ENCODE results near the gene MAGI2. TPM values are rescaled to one million over a fixed set of nuclear protein-coding genes. Genes with fewer than 3 reads are reported as not detected.

The MAGI2 gene
- total RNA-seq, 1 donor from 2014 or later = 64.2 TPM

DNA sequence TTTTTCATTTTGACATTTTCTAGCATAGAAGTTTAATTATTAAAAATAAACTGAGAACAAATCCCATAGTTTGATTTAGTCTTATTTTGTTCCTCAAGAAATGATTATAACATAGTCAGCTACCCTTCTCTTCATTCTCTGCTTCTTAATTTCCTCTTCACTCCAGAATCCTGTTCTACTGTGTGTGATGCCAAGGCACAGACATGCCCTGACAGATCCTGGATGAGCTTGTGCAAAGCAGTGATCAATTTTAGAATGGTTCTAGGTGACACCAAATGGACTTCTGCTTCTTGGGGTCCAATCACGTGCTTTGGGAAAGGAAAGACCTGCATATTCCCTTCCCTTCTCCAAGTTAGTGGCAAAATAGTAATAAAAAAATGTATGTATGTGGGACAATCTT, 665.6 kb downstream of the MAGI2 start:
- no peak for DNase-seq
- Mint-ChIP-seq H3K4me3 (ENCODE audit: unreplicated experiment) (no peak overlapping the region), H3K27me3 (ENCODE audit: unreplicated experiment) (peaks cover 2% of the 10 kb centered on the region), H3K9me3 (ENCODE audit: unreplicated experiment) (peaks cover 1% of the 10 kb centered on the region), H3K36me3 (ENCODE audit: unreplicated experiment) (no peaks in the 10 kb centered on the region), H3K27ac (ENCODE audit: unreplicated experiment) (no peak overlapping the region), H3K4me1 (ENCODE audit: low read depth, unreplicated experiment) (peaks cover 6% of the 10 kb centered on the region)
- TF ChIP-seq, protein P1, sequence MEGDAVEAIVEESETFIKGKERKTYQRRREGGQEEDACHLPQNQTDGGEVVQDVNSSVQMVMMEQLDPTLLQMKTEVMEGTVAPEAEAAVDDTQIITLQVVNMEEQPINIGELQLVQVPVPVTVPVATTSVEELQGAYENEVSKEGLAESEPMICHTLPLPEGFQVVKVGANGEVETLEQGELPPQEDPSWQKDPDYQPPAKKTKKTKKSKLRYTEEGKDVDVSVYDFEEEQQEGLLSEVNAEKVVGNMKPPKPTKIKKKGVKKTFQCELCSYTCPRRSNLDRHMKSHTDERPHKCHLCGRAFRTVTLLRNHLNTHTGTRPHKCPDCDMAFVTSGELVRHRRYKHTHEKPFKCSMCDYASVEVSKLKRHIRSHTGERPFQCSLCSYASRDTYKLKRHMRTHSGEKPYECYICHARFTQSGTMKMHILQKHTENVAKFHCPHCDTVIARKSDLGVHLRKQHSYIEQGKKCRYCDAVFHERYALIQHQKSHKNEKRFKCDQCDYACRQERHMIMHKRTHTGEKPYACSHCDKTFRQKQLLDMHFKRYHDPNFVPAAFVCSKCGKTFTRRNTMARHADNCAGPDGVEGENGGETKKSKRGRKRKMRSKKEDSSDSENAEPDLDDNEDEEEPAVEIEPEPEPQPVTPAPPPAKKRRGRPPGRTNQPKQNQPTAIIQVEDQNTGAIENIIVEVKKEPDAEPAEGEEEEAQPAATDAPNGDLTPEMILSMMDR (IDR thresholded peaks at IDR 0.05; ENCODE audit: partially characterized antibody, unreplicated experiment) = no peak

DNA sequence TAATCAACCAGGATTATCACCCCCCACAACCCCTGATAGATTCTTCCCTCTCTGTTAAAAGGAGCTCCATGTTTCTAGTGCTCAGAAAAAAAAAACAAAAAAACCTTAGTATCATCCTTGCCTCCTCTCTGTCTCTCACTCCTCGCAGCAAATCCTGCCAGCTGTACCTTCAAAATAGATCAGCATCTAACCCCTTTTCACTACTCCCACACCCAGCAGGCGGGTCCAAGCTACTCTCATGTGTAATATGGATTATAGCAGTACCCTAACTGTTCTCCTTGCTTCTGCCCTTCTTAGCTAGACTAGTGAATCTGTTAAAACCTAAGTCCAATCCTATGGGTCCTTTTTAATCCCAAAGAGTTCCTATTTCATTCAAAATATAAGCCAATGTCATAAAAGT, 667.4 kb downstream of the MAGI2 start:
- Mint-ChIP-seq H3K9me3 (ENCODE audit: unreplicated experiment) (peaks cover 1% of the 10 kb centered on the region), H3K27ac (ENCODE audit: unreplicated experiment) (no peak overlapping the region), H3K4me1 (ENCODE audit: low read depth, unreplicated experiment) (peaks cover 6% of the 10 kb centered on the region), H3K36me3 (ENCODE audit: unreplicated experiment) (no peaks in the 10 kb centered on the region), H3K27me3 (ENCODE audit: unreplicated experiment) (peaks cover 2% of the 10 kb centered on the region), H3K4me3 (ENCODE audit: unreplicated experiment) (no peak overlapping the region)
- DNase-seq = no peak
- TF ChIP-seq, protein P1 (IDR thresholded peaks at IDR 0.05; ENCODE audit: partially characterized antibody, unreplicated experiment) = no peak

DNA sequence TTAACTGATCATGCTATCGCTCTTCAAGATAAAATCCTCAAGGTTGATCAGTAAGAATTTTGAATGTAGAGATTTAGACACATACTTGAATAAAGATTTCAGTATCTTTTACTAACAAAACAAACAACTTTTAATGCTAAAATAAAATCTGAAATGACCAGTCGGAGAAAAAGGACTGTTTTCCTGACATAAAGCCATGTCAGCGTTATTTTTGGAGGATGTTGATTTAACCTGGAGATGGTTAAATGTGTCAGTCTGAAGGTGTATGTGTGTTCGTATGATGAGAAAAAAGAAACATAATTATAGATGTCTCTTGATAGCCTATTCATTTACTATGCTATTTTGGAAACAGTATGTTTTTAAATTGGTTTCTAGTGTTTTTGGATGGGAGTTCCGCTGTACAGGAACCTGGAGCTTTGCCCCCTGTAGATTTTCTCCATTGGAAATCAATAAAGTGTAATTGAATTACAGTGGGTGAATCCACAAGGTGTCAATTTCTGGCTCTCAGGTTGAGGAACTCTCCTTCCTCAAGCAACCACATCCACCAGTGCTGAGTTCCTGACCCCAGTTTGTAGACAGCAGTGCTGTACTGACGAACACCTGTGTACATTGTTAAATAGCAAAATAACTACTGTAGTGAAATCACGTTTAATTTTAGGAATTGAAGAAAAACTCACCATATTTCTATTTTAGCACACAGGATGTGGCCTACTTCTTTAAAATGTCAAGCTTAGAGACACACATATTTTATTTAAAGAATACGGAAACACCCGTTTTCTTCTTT, 670.1 kb downstream of the MAGI2 start:
- H3K4me3 Mint-ChIP-seq (ENCODE audit: unreplicated experiment) = no peak overlapping the region
- peaks cover 2% of the 10 kb centered on the region for H3K4me1 Mint-ChIP-seq (ENCODE audit: low read depth, unreplicated experiment)
- no peaks in the 10 kb centered on the region for H3K27me3 Mint-ChIP-seq (ENCODE audit: unreplicated experiment)
- TF ChIP-seq, protein P1 (IDR thresholded peaks at IDR 0.05; ENCODE audit: partially characterized antibody, unreplicated experiment) = no peak
- H3K36me3 Mint-ChIP-seq (ENCODE audit: unreplicated experiment) = no peaks in the 10 kb centered on the region
- no peak overlapping the region for H3K27ac Mint-ChIP-seq (ENCODE audit: unreplicated experiment)
- DNase-seq = no peak
- H3K9me3 Mint-ChIP-seq (ENCODE audit: unreplicated experiment) = peaks cover 1% of the 10 kb centered on the region

DNA sequence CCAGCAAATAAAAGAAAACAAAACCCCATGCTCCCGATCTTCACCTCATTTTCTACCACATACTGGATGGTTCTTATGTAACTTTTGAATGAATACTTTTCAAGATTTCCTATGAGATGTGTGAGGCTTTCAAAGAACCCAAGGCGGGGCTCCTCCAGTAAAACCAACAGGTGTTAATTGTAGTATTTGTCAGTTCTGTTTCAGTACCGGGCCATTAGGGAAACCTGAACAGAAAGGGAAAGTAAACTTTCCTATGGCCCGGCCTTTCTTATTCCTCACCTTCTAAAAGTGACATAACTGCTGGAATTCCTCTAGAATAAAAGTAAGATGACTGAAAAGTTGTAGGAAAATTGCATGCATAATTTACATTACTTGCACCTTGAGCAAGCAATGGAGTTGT, 672.9 kb downstream of the MAGI2 start:
- H3K9me3 Mint-ChIP-seq (ENCODE audit: unreplicated experiment) = no peaks in the 10 kb centered on the region
- H3K36me3 Mint-ChIP-seq (ENCODE audit: unreplicated experiment) = no peaks in the 10 kb centered on the region
- H3K4me1 Mint-ChIP-seq (ENCODE audit: low read depth, unreplicated experiment) = no peaks in the 10 kb centered on the region
- DNase-seq = no peak
- TF ChIP-seq, protein P1 (IDR thresholded peaks at IDR 0.05; ENCODE audit: partially characterized antibody, unreplicated experiment) = no peak
- H3K27me3 Mint-ChIP-seq (ENCODE audit: unreplicated experiment) = no peaks in the 10 kb centered on the region
- no peak overlapping the region for H3K27ac Mint-ChIP-seq (ENCODE audit: unreplicated experiment)
- H3K4me3 Mint-ChIP-seq (ENCODE audit: unreplicated experiment) = no peak overlapping the region

DNA sequence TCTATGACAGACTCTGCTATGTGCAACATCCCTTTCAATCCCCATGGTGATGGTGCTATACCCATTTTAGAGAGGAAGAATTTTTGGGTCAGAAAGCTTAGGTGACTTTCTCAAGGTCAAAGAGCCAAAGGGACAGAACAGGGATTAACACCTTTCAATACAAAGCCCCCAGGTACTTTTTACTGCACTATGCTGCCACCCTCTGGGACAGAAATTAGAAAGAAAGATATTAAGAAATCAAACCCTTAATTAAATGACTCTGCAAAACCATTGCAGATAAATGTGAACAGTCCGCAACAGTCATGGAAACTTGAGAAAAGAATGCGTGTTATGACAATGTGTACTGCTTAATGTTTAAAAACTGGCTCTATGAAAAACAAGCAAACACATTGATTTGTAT, 673.7 kb downstream of the MAGI2 start:
- Mint-ChIP-seq H3K36me3 (ENCODE audit: unreplicated experiment) (no peaks in the 10 kb centered on the region), H3K27me3 (ENCODE audit: unreplicated experiment) (no peaks in the 10 kb centered on the region), H3K4me1 (ENCODE audit: low read depth, unreplicated experiment) (peaks cover 2% of the 10 kb centered on the region), H3K27ac (ENCODE audit: unreplicated experiment) (no peak overlapping the region), H3K9me3 (ENCODE audit: unreplicated experiment) (no peaks in the 10 kb centered on the region), H3K4me3 (ENCODE audit: unreplicated experiment) (no peak overlapping the region)
- TF ChIP-seq, protein P1 (IDR thresholded peaks at IDR 0.05; ENCODE audit: partially characterized antibody, unreplicated experiment) = no peak
- DNase-seq = no peak

Measured in glutamatergic neuron (in vitro differentiated cells).